GM21390 (cell line): ENCODE measurements around the gene AIFM3.

ENCODE experiments used
- ATAC-seq: cut with Tn5 transposase; IDR thresholded peaks from one replicate; pipeline ENCODE4 v1.9.1; 2021; ENCODE audit not compliant: unreplicated experiment

The AIFM3 gene

DNA sequence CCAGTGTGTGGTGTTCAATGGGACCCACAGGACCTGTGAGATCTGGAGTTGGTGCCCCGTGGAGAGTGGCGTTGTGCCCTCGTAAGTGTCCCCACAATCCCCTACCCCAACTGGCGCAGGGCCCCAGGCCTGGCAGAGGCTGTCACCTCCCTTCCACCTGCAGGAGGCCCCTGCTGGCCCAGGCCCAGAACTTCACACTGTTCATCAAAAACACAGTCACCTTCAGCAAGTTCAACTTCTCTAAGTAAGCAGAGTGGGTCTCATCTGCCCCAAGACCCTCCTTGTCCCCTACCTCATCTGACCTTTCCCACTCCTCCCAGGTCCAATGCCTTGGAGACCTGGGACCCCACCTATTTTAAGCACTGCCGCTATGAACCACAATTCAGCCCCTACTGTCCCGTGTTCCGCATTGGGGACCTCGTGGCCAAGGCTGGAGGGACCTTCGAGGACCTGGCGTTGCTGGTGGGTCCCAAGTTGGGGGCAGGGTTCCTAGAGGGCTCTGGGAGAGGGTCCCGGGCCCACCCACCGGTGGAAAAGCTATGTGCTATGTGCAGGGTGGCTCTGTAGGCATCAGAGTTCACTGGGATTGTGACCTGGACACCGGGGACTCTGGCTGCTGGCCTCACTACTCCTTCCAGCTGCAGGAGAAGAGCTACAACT, 56.0 kb downstream of the AIFM3 start:
- ATAC-seq: no peak

DNA sequence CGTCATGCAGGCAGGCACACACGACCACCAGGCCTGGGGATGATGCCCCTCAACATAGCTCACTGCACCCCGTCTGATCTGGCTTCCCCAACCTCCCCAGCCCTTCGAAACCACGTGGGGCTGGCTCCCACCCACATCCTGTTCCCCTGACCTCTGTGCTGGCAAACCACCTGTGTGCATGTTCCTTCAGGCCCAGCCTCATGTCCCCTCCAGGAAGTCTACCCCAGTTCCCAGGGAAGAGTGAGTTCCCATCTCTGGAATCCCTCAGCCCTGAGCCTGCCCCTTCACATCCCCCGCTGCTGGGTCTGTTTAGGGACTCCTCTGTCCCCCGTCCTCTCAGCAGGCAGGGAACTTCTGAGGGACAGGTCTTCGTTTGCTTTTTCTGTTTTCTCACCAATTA, 58.2 kb downstream of the AIFM3 start:
- no peak for ATAC-seq

DNA sequence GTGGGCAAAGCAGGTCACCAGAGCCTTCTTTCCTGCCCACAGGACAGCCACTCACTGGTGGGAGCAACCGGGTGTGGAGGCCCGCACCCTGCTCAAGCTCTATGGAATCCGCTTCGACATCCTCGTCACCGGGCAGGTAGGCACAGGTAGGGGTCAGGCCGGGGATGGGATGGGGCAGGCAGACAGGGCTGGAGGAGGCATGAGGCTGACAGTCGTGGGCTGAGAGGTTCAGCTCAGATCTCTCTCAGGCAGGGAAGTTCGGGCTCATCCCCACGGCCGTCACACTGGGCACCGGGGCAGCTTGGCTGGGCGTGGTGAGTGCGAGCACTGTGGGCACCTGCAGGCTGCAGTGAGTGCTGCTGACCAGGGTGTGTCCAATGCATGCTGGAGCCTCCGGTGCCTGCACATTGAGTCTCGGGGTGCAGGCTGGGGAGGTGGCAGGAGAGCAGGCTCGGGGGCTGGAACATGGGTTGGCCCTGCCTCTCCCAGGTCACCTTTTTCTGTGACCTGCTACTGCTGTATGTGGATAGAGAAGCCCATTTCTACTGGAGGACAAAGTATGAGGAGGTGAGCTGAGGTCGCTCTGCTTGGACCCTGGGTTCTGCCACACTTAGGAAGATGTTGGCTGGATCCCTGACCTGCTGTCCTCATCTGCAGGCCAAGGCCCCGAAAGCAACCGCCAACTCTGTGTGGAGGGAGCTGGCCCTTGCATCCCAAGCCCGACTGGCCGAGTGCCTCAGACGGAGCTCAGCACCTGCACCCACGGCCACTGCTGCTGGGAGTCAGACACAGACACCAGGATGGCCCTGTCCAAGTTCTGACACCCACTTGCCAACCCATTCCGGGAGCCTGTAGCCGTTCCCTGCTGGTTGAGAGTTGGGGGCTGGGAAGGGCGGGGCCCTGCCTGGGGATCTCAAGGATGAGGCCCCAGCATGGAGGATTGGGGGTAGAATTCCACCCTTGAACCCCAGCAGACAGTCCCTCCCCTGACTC, 59.0 kb downstream of the AIFM3 start:
- no peak for ATAC-seq

DNA sequence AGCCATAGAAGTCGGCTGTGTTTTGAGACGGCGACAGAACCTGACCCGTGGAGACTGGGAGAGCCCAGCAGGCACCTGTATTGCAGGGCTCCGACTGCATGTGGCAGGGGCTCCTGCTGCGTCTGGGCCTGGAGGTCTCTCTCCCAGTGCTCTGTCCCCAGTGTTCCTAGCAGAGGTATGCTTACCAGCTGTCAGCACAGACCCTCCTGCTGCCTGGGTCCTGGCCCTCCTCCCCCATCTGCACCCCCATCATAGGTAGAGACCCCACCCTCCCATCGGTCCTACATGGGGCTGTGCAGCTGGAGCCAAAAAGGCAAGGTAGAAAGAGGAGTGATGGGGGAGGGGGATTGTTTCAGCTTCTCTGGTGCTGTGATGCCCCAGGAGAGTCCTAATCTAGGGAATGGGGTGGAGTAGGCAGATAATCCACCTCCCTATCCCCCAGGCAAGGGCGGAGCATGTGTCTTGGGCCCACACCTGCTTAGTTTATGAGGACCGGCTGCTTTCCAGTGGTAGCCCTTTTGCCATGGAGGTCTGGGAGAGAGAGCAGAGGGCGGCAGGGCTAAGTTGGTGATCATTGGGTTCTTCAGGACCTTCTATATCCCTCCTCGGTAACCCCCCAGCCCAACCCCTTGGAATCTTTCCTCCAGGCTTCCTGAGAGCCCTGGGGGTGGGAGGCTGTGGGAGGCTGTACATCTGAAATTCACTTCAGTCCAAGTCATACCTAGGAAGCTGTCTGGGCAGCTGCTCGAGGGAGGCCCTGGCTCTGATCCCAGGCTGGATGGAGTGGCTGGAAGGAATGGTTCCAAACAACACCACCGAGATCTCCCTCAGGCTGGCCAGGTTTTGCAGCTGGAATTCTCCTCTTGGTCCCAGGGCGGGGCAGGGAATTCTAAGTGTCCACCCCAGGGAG, 60.0 kb downstream of the AIFM3 start:
- ATAC-seq: no peak

DNA sequence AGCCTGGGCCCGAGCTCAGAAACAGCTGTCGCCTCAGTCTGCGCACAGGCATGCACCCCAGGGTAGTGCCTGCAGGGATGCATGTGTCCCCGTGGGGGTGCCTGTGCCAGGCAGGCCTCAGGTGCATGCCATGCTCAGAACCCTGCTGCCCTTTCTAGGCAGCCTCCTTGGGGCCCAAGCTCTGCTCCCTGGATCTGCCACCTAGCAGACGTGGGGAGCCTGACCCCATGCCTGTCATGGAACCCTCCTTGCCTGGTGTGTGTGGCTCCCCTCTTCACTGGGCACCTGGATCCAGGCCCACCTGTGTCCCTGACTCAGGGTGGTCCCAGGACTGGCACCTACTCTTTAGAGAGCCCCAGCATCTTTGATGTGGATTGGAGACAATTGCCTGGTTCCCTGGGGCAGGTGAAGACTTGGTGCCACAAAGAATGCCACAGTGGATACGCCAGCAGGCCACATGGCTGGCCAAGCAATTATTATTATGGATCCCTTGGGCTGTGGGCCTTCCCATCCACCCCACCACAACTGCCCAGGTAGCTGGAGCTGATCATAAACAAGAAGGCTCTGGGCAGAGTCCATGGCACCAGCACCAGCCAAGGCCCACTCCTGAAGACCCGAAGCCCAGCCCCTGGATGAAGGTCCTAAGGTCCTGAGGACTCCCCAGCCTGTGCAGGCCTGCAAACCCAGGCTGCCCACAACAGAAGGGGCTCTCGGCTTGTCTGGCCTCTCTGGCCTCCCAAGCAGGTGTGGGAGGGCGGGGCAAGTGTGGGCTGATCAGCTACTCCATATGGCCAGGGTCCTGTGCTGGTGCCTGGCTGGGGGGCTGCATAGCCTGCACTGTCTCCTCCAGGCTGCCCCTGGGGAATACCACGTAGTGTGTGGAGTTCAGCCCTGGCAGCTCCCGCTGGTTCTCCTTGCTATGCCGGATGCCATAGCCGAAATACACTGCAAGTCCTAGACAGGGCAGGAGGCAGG, 61.5 kb downstream of the AIFM3 start:
- no peak for ATAC-seq

DNA sequence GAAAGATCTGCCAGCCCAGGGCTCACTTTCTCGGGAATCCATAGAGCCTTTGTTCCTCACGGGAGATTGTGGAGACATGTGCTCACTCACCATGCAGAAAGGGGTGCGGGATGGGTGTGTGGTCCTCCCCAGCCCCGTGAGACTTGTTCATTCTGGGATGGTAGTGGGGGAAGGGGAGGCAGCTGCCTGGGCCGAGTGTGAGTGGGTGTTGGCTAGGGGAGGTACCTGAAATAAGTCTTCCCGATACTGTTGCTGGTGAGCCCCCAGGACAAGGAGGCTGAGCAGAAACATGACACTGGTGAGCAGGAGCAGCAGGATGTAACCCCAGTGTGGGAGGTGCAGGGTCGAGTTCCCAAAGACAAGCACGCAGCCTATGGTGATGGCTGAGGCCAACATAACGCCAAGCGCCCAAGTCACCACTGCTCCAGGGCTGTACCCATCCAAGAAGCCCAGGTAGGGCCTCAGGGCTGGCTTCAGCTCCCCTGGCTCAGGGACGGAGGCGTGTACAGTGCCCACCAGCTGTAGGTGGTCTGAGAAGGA, 62.5 kb downstream of the AIFM3 start:
- ATAC-seq: no peak

DNA sequence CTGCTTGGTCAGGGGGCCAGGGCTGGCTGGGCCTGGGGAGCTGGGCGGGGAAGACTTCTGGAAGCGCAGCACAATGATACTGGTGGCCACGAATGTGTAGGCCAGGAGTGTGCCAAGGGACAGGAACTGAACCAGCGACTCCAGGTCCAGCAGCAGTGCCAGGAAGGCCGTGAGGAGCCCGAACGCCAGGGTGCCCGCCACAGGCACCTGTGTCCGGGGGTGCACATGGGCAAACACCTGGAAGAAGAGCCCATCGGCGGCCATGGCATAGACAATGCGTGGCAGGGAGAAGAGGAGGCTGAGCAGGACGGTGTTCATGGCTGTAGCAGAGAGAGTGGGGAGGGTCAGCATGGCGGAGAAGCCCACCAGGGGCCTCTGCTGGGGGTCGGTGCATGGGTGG, 63.0 kb downstream of the AIFM3 start:
- no peak for ATAC-seq
